HG03045 (cell line): Measurements from ENCODE around the gene WDR7.

Experiments
- ATAC-seq: cut with Tn5 transposase; IDR thresholded peaks from one replicate; pipeline ENCODE4 v1.9.1; 2021; ENCODE audit warnings: mild to moderate bottlenecking, moderate library complexity; ENCODE audit not compliant: unreplicated experiment

Gene WDR7

GRCh38 chr18:56984731-56985130 lies 333.6 kb downstream of the WDR7 start:
- ATAC-seq, result no peak

- no peak for ATAC-seq
Observed at GRCh38 chr18:56986829-56987228, 335.7 kb downstream of the WDR7 start.

- ATAC-seq, result no peak
Observed at GRCh38 chr18:56987236-56987635, 336.1 kb downstream of the WDR7 start.

GRCh38 chr18:56988022-56988421 lies 336.9 kb downstream of the WDR7 start:
- no peak for ATAC-seq

- no peak for ATAC-seq
Observed at GRCh38 chr18:56990678-56991077, 339.5 kb downstream of the WDR7 start.

- ATAC-seq, result no peak
Observed at GRCh38 chr18:56992777-56993176, 341.6 kb downstream of the WDR7 start.

GRCh38 chr18:56995579-56996188 lies 344.5 kb downstream of the WDR7 start:
- ATAC-seq, result no peak

- no peak for ATAC-seq
Observed at GRCh38 chr18:56997200-56997599, 346.0 kb downstream of the WDR7 start.

GRCh38 chr18:56999823-57000222 lies 348.7 kb downstream of the WDR7 start:
- ATAC-seq, result no peak

- ATAC-seq, result no peak
Observed at GRCh38 chr18:57002627-57003026, 351.5 kb downstream of the WDR7 start.

- no peak for ATAC-seq
Observed at GRCh38 chr18:57003342-57003741, 352.2 kb downstream of the WDR7 start.

GRCh38 chr18:57004366-57005121 lies 353.4 kb downstream of the WDR7 start:
- ATAC-seq, result peak; percentile 95

- no peak for ATAC-seq
Observed at GRCh38 chr18:57008001-57008686, 357.0 kb downstream of the WDR7 start.

- ATAC-seq, result no peak
Observed at GRCh38 chr18:57009844-57010243, 358.7 kb downstream of the WDR7 start.

GRCh38 chr18:57014772-57015413 lies 363.7 kb downstream of the WDR7 start:
- no peak for ATAC-seq

- no peak for ATAC-seq
Observed at GRCh38 chr18:57015451-57015850, 364.3 kb downstream of the WDR7 start.

- no peak for ATAC-seq
Observed at GRCh38 chr18:57018845-57019244, 367.7 kb downstream of the WDR7 start.

GRCh38 chr18:57022716-57023115 lies 371.6 kb downstream of the WDR7 start:
- no peak for ATAC-seq

GRCh38 chr18:57023275-57023882 lies 372.2 kb downstream of the WDR7 start:
- no peak for ATAC-seq

GRCh38 chr18:57025540-57025939 lies 374.4 kb downstream of the WDR7 start:
- no peak for ATAC-seq

GRCh38 chr18:57026316-57026715 lies 375.2 kb downstream of the WDR7 start:
- ATAC-seq, result no peak
